H1 (cell line): ENCODE data around the gene BANF1. TPM values are rescaled to one million over a fixed set of nuclear protein-coding genes. Genes with fewer than 3 reads are reported as not detected.

Experiments used
- CTCF ChIA-PET: fragments of 300-600 bp; sonication (Branson Sonifier 250); formaldehyde crosslinking; loops from one replicate; lab custom pipeline; 2021; ENCODE audit not compliant: partially characterized antibody; lab: Charles Lee
- POLR2A ChIA-PET: fragments of 300-600 bp; sonication (Branson Sonifier 250); formaldehyde crosslinking; loops from one replicate; lab custom pipeline; 2021; ENCODE audit warnings: inconsistent platforms; ENCODE audit not compliant: partially characterized antibody; lab: Charles Lee
- DNase-seq, 2 experiments: peaks; one replicate each; pipeline versions ENCODE4 v3.0.0 to v3.0.0-alpha.2; 2010 to 2022; ENCODE audit warnings: low spot score in 2 of 2, low read depth in 1 of 2, mixed read lengths in 1 of 2
- FAIRE-seq: peaks from 2 replicates; lab custom pipeline; 2011; peaks lifted over from hg19 to GRCh38; lab: Jason Lieb, UNC
- H2AFZ ChIP-seq: 2 replicates; pipeline ENCODE4 v1.8.1; 2012; ENCODE audit warnings: low read length, inconsistent platforms
- H2AK5ac ChIP-seq: 2 replicates; pipeline ENCODE4 v1.6.1; 2013; ENCODE audit warnings: low read depth, low read length
- H2BK120ac ChIP-seq: replicated peaks from 2 replicates; pipeline ENCODE3; 2013; ENCODE audit warnings: low read depth, low read length, inconsistent platforms
- H2BK12ac ChIP-seq: 2 replicates; pipeline ENCODE4 v1.6.1; 2013; ENCODE audit warnings: low read depth, low read length
- H2BK15ac ChIP-seq: 2 replicates; pipeline ENCODE4 v1.6.1; 2013; ENCODE audit warnings: low read length
- H2BK20ac ChIP-seq: 2 replicates; pipeline ENCODE4 v1.6.1; 2013; ENCODE audit warnings: low read length
- H2BK5ac ChIP-seq: 2 replicates; pipeline ENCODE4 v1.6.1; 2013; ENCODE audit warnings: low read depth, low read length
- H3K14ac ChIP-seq: 2 replicates; pipeline ENCODE4 v1.6.1; 2013; ENCODE audit warnings: inconsistent platforms; ENCODE audit not compliant: insufficient read length
- H3K18ac ChIP-seq: 2 replicates; pipeline ENCODE4 v1.6.1; 2013; ENCODE audit warnings: low read length; ENCODE audit errors: extremely low read depth
- H3K23ac ChIP-seq: 2 replicates; pipeline ENCODE4 v1.6.1; 2013; ENCODE audit warnings: inconsistent platforms; ENCODE audit not compliant: insufficient read length
- H3K23me2 ChIP-seq: 2 replicates; pipeline ENCODE4 v1.6.1; 2013; ENCODE audit warnings: low read depth, low read length
- H3K27ac ChIP-seq: 2 replicates; pipeline ENCODE4 v1.6.1; 2011; ENCODE audit warnings: low read depth, low read length, inconsistent platforms
- H3K27me3 ChIP-seq, 4 experiments: replicated peaks in 1 of 4; 1 replicate in 1 of 4; 2 replicates in 3 of 4; pipeline versions ENCODE4 v1.6.1 to v1.8.1; 2011 to 2013; ENCODE audit warnings: low read length in 3 of 4, mild to moderate bottlenecking in 3 of 4, inconsistent platforms in 2 of 4, mixed read lengths in 2 of 4, moderate library complexity in 1 of 4; ENCODE audit not compliant: control insufficient read depth in 3 of 4, insufficient read depth in 3 of 4; ENCODE audit errors: extremely low read depth in 1 of 4
- H3K36me3 ChIP-seq, 4 experiments: 2 replicates each; pipeline versions ENCODE4 v1.6.1 to v1.8.1; 2011 to 2013; ENCODE audit warnings: mild to moderate bottlenecking in 4 of 4, low read length in 3 of 4, moderate library complexity in 2 of 4, control low read depth in 1 of 4, inconsistent platforms in 1 of 4; ENCODE audit not compliant: insufficient read depth in 4 of 4, control insufficient read depth in 2 of 4
- H3K4ac ChIP-seq: replicated peaks from 2 replicates; pipeline ENCODE3; 2013; ENCODE audit warnings: low read length, low read depth, mixed read lengths, inconsistent platforms; ENCODE audit not compliant: insufficient read length
- H3K4me1 ChIP-seq, 4 experiments: replicated peaks in 1 of 4; 1 replicate in 1 of 4; 2 replicates in 3 of 4; pipeline versions ENCODE4 v1.6.1 to v1.8.1; 2011 to 2013; ENCODE audit warnings: low read length in 3 of 4, inconsistent platforms in 2 of 4, mixed read lengths in 1 of 4; ENCODE audit not compliant: insufficient read depth in 4 of 4, control insufficient read depth in 3 of 4
- H3K4me2 ChIP-seq, 2 experiments: 2 replicates each; pipeline versions ENCODE4 v1.6.1 to v1.8.1; 2011 to 2013; ENCODE audit warnings: low read depth in 2 of 2, low read length in 2 of 2, control low read depth in 1 of 2, inconsistent platforms in 1 of 2, mild to moderate bottlenecking in 1 of 2; ENCODE audit not compliant: insufficient read depth in 1 of 2
- H3K4me3 ChIP-seq, 4 experiments: fragments of 200-600, 300-600 bp in 1 of 4; sonication (generic), shearing (Covaris generic), sonication (Bioruptor Twin) in 1 of 4; 2 replicates each; pipeline versions ENCODE4 v1.5.1 to v1.8.1; 2011 to 2016; ENCODE audit warnings: low read length in 4 of 4, low read depth in 3 of 4, control low read depth in 2 of 4, inconsistent platforms in 2 of 4, mild to moderate bottlenecking in 2 of 4, mixed read lengths in 1 of 4, moderate library complexity in 1 of 4; ENCODE audit not compliant: insufficient read depth in 2 of 4; ENCODE audit errors: extremely low read depth in 1 of 4
- H3K56ac ChIP-seq: replicated peaks from 2 replicates; pipeline ENCODE3; 2013; ENCODE audit warnings: low read depth, mild to moderate bottlenecking, mixed read lengths, low read length, inconsistent platforms; ENCODE audit not compliant: insufficient read length
- H3K79me1 ChIP-seq: 2 replicates; pipeline ENCODE4 v1.6.1; 2013; ENCODE audit warnings: low read depth, low read length, control low read depth
- H3K79me2 ChIP-seq, 2 experiments: 2 replicates each; pipeline versions ENCODE4 v1.6.1 to v1.8.1; 2012 to 2013; ENCODE audit warnings: low read length in 2 of 2, mild to moderate bottlenecking in 2 of 2, inconsistent platforms in 1 of 2; ENCODE audit not compliant: insufficient read depth in 2 of 2, control insufficient read depth in 1 of 2
- H3K9ac ChIP-seq, 4 experiments: replicated peaks in 1 of 4; 1 replicate in 1 of 4; 2 replicates in 3 of 4; pipeline versions ENCODE4 v1.6.1 to v1.8.1; 2011 to 2013; ENCODE audit warnings: low read depth in 3 of 4, low read length in 3 of 4, control low read depth in 2 of 4, mild to moderate bottlenecking in 2 of 4, moderate library complexity in 2 of 4, inconsistent platforms in 1 of 4; ENCODE audit errors: extremely low read depth in 1 of 4
- H3K9me3 ChIP-seq, 2 experiments: 2 replicates each; pipeline versions ENCODE4 v1.6.1 to v1.8.1; 2012 to 2013; ENCODE audit warnings: mild to moderate bottlenecking in 2 of 2, moderate library complexity in 2 of 2, control low read depth in 1 of 2, inconsistent platforms in 1 of 2, low read depth in 1 of 2, low read length in 1 of 2, mixed read lengths in 1 of 2; ENCODE audit not compliant: insufficient read depth in 2 of 2
- H4K20me1 ChIP-seq, 2 experiments: replicated peaks in 1 of 2; 2 replicates each; pipeline versions ENCODE3 to v1.8.1; 2011 to 2013; ENCODE audit warnings: inconsistent platforms in 2 of 2, low read length in 2 of 2, mild to moderate bottlenecking in 1 of 2; ENCODE audit not compliant: insufficient read depth in 2 of 2, control insufficient read depth in 1 of 2
- H4K5ac ChIP-seq: 2 replicates; pipeline ENCODE4 v1.6.1; 2013; ENCODE audit warnings: low read length, low read depth, mixed read lengths, inconsistent platforms; ENCODE audit not compliant: insufficient read length
- H4K8ac ChIP-seq: 2 replicates; pipeline ENCODE4 v1.8.0; 2013; ENCODE audit warnings: mild to moderate bottlenecking, moderate library complexity, low read length, inconsistent platforms; ENCODE audit not compliant: insufficient read depth; ENCODE audit errors: extremely low read depth
- H4K91ac ChIP-seq: replicated peaks from 2 replicates; pipeline ENCODE3; 2013; ENCODE audit warnings: low read length, mixed read lengths, inconsistent platforms; ENCODE audit not compliant: insufficient read length
- KDM5A ChIP-seq: fragments of 200-600 bp; IDR thresholded peaks from 2 replicates; pipeline ENCODE4 v1.7.1; 2012; ENCODE audit warnings: mild to moderate bottlenecking, low read length, inconsistent platforms, mixed read lengths
- SIRT6 ChIP-seq: IDR thresholded peaks from one replicate; pipeline ENCODE4 v1.7.1; 2012; ENCODE audit warnings: low read length, inconsistent platforms
- SRF ChIP-seq: IDR thresholded peaks from 2 replicates; pipeline ENCODE4 v1.6.1; 2011; ENCODE audit warnings: mild to moderate bottlenecking, low read depth, low read length, moderate library complexity
- WGBS, 2 experiments: shearing (Covaris generic) in 1 of 2; methylation state at CpG; one replicate each; pipeline versions ENCODE4 v1.1.6 to v1.1.7; 2013 to 2015; ENCODE audit warnings: low lambda C conversion rate in 2 of 2, mixed read lengths in 2 of 2, inconsistent platforms in 1 of 2, low coverage in 1 of 2, missing lambda C conversion rate in 1 of 2; ENCODE audit not compliant: insufficient replicate concordance in 2 of 2, insufficient coverage in 1 of 2, insufficient read length in 1 of 2; ENCODE audit errors: extremely low coverage in 1 of 2, missing lambda C conversion rate in 1 of 2; 5-methylcytosine and 5-hydroxymethylcytosine counted together
- polyA plus RNA-seq, 7 experiments: library from polyadenylated mRNA; depleted of rRNA in 3 of 7; stranded (reverse) in 5 of 7; unstranded in 2 of 7; fragments of >200 nt in 5 of 7; fragments of 200-250 nt in 2 of 7; gene quantifications; 1 replicate in 5 of 7; 2 replicates in 1 of 7; 4 replicates in 1 of 7; pipeline versions ENCODE4 v1.2.1 to v1.2.3, GENCODE V29; 2011 to 2013; ENCODE audit warnings: missing spikeins in 2 of 7, mixed read lengths in 2 of 7
- total RNA-seq: library from RNA; stranded (reverse); fragmentation: NEBNext Ultra II Directional; extraction: Animal tissue kit (Norgen Biotek cat#: 25700); gene quantifications from 2 replicates; pipeline ENCODE4 v1.2.1, GENCODE V29; 2021

Gene BANF1
- total and polyA plus RNA-seq, 2 of the 8 experiments (the other 6 are each of a cell fraction or from before 2014, with no cell fraction given), result 330 to 467 TPM

- H4K20me1 ChIP-seq, result peaks cover 0 to 4% of the 10 kb centered on the region in 2 experiments
- H2BK5ac ChIP-seq, result no peak overlapping the region
- H3K14ac ChIP-seq, result no peak overlapping the region
- H3K27me3 ChIP-seq, result no peaks in the 10 kb centered on the region
- H3K9ac ChIP-seq, result no peak overlapping the region
- H3K4me2 ChIP-seq, result no peak overlapping the region
- peaks cover 0 to 10% of the 10 kb centered on the region in 2 experiments; a peak in 1 of 4 replicates for H3K9me3 ChIP-seq
- H3K18ac ChIP-seq, result no peak overlapping the region
- peaks cover 9% of the 10 kb centered on the region for H3K79me1 ChIP-seq
- H4K5ac ChIP-seq, result no peak overlapping the region
- ChIA-PET CTCF (interaction anchor here (0.8 to 5.7 kb wide), 12 partner anchors 10 to 229 kb away, joined by 3 to 39 read pairs (median 4); partner anchors contain the start of genes BANF1, EIF1AD, PACS1 and SF3B2), POLR2A (interaction anchor here (0.6 to 2.3 kb wide), 4 partner anchors 9 to 49 kb away, joined by 3 to 9 read pairs (median 3); partner anchors contain the start of gene SF3B2)
- no peak overlapping the region for H3K4me3 ChIP-seq
- no peak overlapping the region for H2BK15ac ChIP-seq
- no peak overlapping the region for H3K4ac ChIP-seq
- H4K8ac ChIP-seq, result no peak overlapping the region
- DNase-seq (no peak), FAIRE-seq (no peak)
- no peak overlapping the region for H2AK5ac ChIP-seq
- H2BK20ac ChIP-seq, result no peak overlapping the region
- no peak overlapping the region for H2AFZ ChIP-seq
- H3K79me2 ChIP-seq, result peaks cover 0 to 13% of the 10 kb centered on the region in 2 experiments; a peak in 1 of 4 replicates
- H3K23me2 ChIP-seq, result no peaks in the 10 kb centered on the region; the same call in 1 of the 2 replicates
- H4K91ac ChIP-seq, result no peak overlapping the region
- H3K23ac ChIP-seq, result no peak overlapping the region
- H3K56ac ChIP-seq, result no peak overlapping the region
- 98% methylated on average over 79 of the region's 88 CpGs; no CpG with 5 or more reads in 1 of the 2 experiments for WGBS, 2 experiments
- no peak overlapping the region for H2BK12ac ChIP-seq
- H3K27ac ChIP-seq, result no peak overlapping the region
- no peak overlapping the region for H2BK120ac ChIP-seq
- peaks cover 0 to 17% (median 8%) of the 10 kb centered on the region in 4 experiments; a peak in 5 of 8 replicates for H3K36me3 ChIP-seq
- peaks cover 0 to 15% (median 9%) of the 10 kb centered on the region in 4 experiments; a peak in 6 of 7 replicates for H3K4me1 ChIP-seq
- TF ChIP-seq KDM5A (no peak), SIRT6 (no peak), SRF (no peak)
These were observed 40.9 kb downstream of the BANF1 start for GRCh38 chr11:66042996-66043906.
